ENCODE results near the gene KCNQ1. TPM values are rescaled to one million over a fixed set of nuclear protein-coding genes. Genes with fewer than 3 reads are reported as not detected.

The KCNQ1 gene
- total and polyA plus RNA-seq, 2 donors (not counting 3 experiments of a cell fraction or from before 2014, with no cell fraction given): 0.07 to 0.09 TPM

GRCh38 chr11:2699185-2699530, 254.3 kb downstream of the KCNQ1 start:
- no peak for FAIRE-seq
- Histone ChIP-seq H3K36me3 (ENCODE audit: control insufficient read depth in 2 of 2, extremely low read depth in 1 of 2, insufficient read depth in 2 of 2, low read length in 2 of 2) (no peaks in the 10 kb centered on the region), H3K9me1 (replicated peaks; ENCODE audit: control insufficient read depth, extremely low read depth, insufficient read depth, low read length) (no peaks in the 10 kb centered on the region), H3K4me2 (ENCODE audit: insufficient read depth, low read length) (peak overlapping the region; percentile 79), H3K27me3 (ENCODE audit: control insufficient read depth in 2 of 2, insufficient read depth in 2 of 2, low read length in 2 of 2) (no peaks in the 10 kb centered on the region), H3K4me1 (ENCODE audit: control insufficient read depth, extremely low read depth, insufficient read depth, low read length) (peaks cover 5% of the 10 kb centered on the region), H3K9ac (replicated peaks; ENCODE audit: extremely low read depth, insufficient read depth, low read length) (peak overlapping the region; percentile 52), H3K27ac (ENCODE audit: insufficient read depth, low read depth, low read length) (no peak overlapping the region), H3K79me2 (ENCODE audit: control insufficient read depth, insufficient read depth, low read length) (peaks cover 29% of the 10 kb centered on the region), H3K4me3 (replicated peaks in 1 of 3; ENCODE audit: insufficient read depth in 1 of 3, low read depth in 1 of 3, low read length in 3 of 3) (peak overlapping the region; percentile 44 to 69 (median 49)), H2AFZ (ENCODE audit: low read depth, low read length) (no peak overlapping the region), H3K9me3 (replicated peaks; ENCODE audit: control insufficient read depth, insufficient read depth, low read length) (no peaks in the 10 kb centered on the region), H4K20me1 (replicated peaks; ENCODE audit: control insufficient read depth, extremely low read depth, insufficient read depth, low read length) (no peaks in the 10 kb centered on the region)
- dilution Hi-C loops (cut with MboI; ENCODE audit: extremely low pct_ligation_motif_present, low sequenced_read_pairs) (no loop called here), intact Hi-C loops (cut with micrococcal nuclease) (loop anchor here (2.0 kb wide), 1 partner anchor 166 kb away; no protein-coding TSS in a partner anchor)
- BruUV-seq (replicated peaks): no TSS peak
- DNase-seq (ENCODE audit: low read depth, low spot score): peak; percentile 26
- ChIA-PET CTCF (no interaction called here), POLR2A (interaction anchor here (0.6 to 1.0 kb wide), 3 partner anchors 12 to 185 kb away, joined by 3 to 4 read pairs (median 3); no protein-coding TSS in a partner anchor)
- TF ChIP-seq FOS (IDR thresholded peaks at IDR 0.05; ENCODE audit: borderline replicate concordance, insufficient read depth, low read length) (no peak), MYC (IDR thresholded peaks at IDR 0.05; ENCODE audit: low read depth, low read length) (no peak), JUN (IDR thresholded peaks at IDR 0.05; ENCODE audit: borderline replicate concordance, insufficient read depth, insufficient read length, low read depth) (no peak), POLR2AphosphoS5 (IDR thresholded peaks at IDR 0.05; ENCODE audit: insufficient read depth, low read depth, low read length) (no peak), GATA2 (IDR thresholded peaks at IDR 0.05; ENCODE audit: insufficient read depth, insufficient read length, low read depth, low read length) (no peak), EZH2 (IDR thresholded peaks at IDR 0.05; ENCODE audit: borderline replicate concordance, low read depth, low read length, severe bottlenecking) (no peak), POLR2A (IDR thresholded peaks at IDR 0.05; ENCODE audit: low read depth, low read length) (no peak)
- TF ChIP-seq, protein P1, sequence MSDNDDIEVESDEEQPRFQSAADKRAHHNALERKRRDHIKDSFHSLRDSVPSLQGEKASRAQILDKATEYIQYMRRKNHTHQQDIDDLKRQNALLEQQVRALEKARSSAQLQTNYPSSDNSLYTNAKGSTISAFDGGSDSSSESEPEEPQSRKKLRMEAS (IDR thresholded peaks at IDR 0.05; ENCODE audit: insufficient read depth, insufficient read length): no peak
- TF ChIP-seq, protein P2, sequence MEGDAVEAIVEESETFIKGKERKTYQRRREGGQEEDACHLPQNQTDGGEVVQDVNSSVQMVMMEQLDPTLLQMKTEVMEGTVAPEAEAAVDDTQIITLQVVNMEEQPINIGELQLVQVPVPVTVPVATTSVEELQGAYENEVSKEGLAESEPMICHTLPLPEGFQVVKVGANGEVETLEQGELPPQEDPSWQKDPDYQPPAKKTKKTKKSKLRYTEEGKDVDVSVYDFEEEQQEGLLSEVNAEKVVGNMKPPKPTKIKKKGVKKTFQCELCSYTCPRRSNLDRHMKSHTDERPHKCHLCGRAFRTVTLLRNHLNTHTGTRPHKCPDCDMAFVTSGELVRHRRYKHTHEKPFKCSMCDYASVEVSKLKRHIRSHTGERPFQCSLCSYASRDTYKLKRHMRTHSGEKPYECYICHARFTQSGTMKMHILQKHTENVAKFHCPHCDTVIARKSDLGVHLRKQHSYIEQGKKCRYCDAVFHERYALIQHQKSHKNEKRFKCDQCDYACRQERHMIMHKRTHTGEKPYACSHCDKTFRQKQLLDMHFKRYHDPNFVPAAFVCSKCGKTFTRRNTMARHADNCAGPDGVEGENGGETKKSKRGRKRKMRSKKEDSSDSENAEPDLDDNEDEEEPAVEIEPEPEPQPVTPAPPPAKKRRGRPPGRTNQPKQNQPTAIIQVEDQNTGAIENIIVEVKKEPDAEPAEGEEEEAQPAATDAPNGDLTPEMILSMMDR (IDR thresholded peaks at IDR 0.05; ENCODE audit: extremely low read depth in 1 of 2, insufficient read depth in 1 of 2, low read depth in 1 of 2, low read length in 2 of 2): no peak
